ENCODE measurements around the gene CACNG5.

Gene CACNG5

DNA sequence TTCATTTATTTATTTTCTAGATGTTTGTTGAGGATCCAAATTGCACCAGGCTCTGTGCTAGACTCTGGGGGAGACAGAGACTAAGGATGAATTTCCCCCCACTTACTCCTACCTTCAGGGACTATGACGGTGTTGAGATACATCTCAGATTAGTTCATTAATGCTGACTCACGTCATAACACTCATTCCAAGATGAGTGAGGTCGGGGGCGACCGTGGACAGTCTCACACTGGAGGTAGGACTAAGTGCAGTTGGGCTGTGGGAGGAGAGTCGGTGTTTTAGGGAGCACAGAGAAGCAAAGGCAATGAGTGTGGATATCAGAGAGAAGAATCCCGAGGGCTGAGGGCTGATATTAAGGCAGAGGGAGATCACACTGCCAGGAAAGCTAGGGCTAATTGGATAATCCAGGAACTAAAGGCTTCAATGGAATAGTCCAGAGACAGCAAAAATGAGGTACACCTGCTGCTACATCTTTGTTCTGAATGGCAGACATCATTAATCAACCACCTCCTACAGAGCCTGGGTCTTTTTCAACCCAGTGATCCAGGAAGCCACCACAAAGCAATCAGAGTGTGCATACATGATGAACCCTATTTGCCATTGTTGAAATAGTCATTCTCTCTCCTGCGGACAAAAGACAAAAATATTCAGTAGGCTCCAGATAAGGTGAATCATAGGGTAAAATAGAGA, 91.0 kb downstream of the CACNG5 start:
- CTCF ChIA-PET = interaction anchor here (0.7 to 0.9 kb wide), 2 partner anchors 32 to 198 kb away, joined by 4 read pairs; no protein-coding TSS in a partner anchor
- POLR2A ChIA-PET = no interaction called here
- peak; percentile 72 for TF ChIP-seq ZFHX2 (tag by site-specific recombination; conservative IDR thresholded peaks at IDR 0.05)
- TF ChIP-seq ZBTB17 (tag by site-specific recombination; IDR thresholded peaks at IDR 0.05) = peak; percentile 65
- TF ChIP-seq, protein P1, sequence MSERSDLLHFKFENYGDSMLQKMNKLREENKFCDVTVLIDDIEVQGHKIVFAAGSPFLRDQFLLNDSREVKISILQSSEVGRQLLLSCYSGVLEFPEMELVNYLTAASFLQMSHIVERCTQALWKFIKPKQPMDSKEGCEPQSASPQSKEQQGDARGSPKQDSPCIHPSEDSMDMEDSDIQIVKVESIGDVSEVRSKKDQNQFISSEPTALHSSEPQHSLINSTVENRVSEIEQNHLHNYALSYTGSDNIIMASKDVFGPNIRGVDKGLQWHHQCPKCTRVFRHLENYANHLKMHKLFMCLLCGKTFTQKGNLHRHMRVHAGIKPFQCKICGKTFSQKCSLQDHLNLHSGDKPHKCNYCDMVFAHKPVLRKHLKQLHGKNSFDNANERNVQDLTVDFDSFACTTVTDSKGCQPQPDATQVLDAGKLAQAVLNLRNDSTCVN (tag by site-specific recombination; optimal IDR thresholded peaks at IDR 0.05) = no peak
- peak; percentile 67 for TF ChIP-seq EGR2 (tag by site-specific recombination; IDR thresholded peaks at IDR 0.05; ENCODE audit: low read depth)
- TF ChIP-seq HOXC10 (CRISPR knock-in tag; IDR thresholded peaks at IDR 0.05) = no peak

GRCh38 chr17:66928949-66929348, 94.0 kb downstream of the CACNG5 start:
- no peaks in the 10 kb centered on the region for H3K4me1 ChIP-seq (ENCODE audit: control insufficient read depth, insufficient read depth, low read length)
- CTCF ChIA-PET = no interaction called here
- no peaks in the 10 kb centered on the region for H3K9me3 ChIP-seq (ENCODE audit: control insufficient read depth, insufficient read depth, low read depth, low read length)
- H3K4me3 ChIP-seq (ENCODE audit: low read depth, low read length) = no peak overlapping the region
- H3K27ac ChIP-seq (ENCODE audit: extremely low read depth, low read depth, low read length) = no peak overlapping the region
- no peaks in the 10 kb centered on the region for H3K36me3 ChIP-seq (ENCODE audit: control insufficient read depth in 2 of 2, insufficient read depth in 1 of 2, low read length in 2 of 2)
- TF ChIP-seq ZNF692 (tag by site-specific recombination; IDR thresholded peaks at IDR 0.05) (no peak), ZNF623 (tag by site-specific recombination; IDR thresholded peaks at IDR 0.05) (no peak), HOXA7 (CRISPR knock-in tag; IDR thresholded peaks at IDR 0.05; ENCODE audit: borderline replicate concordance) (no peak), KLF8 (tag by site-specific recombination; IDR thresholded peaks at IDR 0.05) (no peak), ZNF580 (tag by site-specific recombination; IDR thresholded peaks at IDR 0.05) (no peak), ZIC2 (tag by site-specific recombination; IDR thresholded peaks at IDR 0.05) (no peak), ZNF654 (tag by site-specific recombination; IDR thresholded peaks at IDR 0.05; ENCODE audit: low read depth) (no peak), ZNF302 (tag by site-specific recombination; IDR thresholded peaks at IDR 0.05; ENCODE audit: low read depth) (no peak), HOXC10 (CRISPR knock-in tag; IDR thresholded peaks at IDR 0.05) (no peak), ZNF354C (tag by site-specific recombination; IDR thresholded peaks at IDR 0.05; ENCODE audit: borderline replicate concordance, low read depth) (no peak), ZNF366 (tag by site-specific recombination; conservative IDR thresholded peaks at IDR 0.05) (no peak), ZNF24 (tag by site-specific recombination; IDR thresholded peaks at IDR 0.05) (no peak)
- TF ChIP-seq, protein P2, sequence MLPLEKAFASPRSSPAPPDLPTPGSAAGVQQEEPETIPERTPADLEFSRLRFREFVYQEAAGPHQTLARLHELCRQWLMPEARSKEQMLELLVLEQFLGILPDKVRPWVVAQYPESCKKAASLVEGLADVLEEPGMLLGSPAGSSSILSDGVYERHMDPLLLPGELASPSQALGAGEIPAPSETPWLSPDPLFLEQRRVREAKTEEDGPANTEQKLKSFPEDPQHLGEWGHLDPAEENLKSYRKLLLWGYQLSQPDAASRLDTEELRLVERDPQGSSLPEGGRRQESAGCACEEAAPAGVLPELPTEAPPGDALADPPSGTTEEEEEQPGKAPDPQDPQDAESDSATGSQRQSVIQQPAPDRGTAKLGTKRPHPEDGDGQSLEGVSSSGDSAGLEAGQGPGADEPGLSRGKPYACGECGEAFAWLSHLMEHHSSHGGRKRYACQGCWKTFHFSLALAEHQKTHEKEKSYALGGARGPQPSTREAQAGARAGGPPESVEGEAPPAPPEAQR (tag by site-specific recombination; IDR thresholded peaks at IDR 0.05) = no peak
- TF ChIP-seq, protein P3, sequence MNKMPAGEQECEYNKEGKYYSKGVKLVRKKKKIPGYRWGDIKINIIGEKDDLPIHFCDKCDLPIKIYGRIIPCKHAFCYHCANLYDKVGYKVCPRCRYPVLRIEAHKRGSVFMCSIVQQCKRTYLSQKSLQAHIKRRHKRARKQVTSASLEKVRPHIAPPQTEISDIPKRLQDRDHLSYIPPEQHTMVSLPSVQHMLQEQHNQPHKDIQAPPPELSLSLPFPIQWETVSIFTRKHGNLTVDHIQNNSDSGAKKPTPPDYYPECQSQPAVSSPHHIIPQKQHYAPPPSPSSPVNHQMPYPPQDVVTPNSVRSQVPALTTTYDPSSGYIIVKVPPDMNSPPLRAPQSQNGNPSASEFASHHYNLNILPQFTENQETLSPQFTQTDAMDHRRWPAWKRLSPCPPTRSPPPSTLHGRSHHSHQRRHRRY (tag by site-specific recombination; IDR thresholded peaks at IDR 0.05) = no peak
- TF ChIP-seq, protein P4, sequence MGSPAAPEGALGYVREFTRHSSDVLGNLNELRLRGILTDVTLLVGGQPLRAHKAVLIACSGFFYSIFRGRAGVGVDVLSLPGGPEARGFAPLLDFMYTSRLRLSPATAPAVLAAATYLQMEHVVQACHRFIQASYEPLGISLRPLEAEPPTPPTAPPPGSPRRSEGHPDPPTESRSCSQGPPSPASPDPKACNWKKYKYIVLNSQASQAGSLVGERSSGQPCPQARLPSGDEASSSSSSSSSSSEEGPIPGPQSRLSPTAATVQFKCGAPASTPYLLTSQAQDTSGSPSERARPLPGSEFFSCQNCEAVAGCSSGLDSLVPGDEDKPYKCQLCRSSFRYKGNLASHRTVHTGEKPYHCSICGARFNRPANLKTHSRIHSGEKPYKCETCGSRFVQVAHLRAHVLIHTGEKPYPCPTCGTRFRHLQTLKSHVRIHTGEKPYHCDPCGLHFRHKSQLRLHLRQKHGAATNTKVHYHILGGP (tag by site-specific recombination; IDR thresholded peaks at IDR 0.05) = no peak
- POLR2A ChIA-PET = no interaction called here

More for the DNA sequence above, 91.0 kb downstream of the CACNG5 start:
- Histone ChIP-seq H3K27ac (ENCODE audit: extremely low read depth, low read depth, low read length) (no peak overlapping the region), H3K9me3 (ENCODE audit: control insufficient read depth, insufficient read depth, low read depth, low read length) (no peaks in the 10 kb centered on the region), H3K4me1 (ENCODE audit: control insufficient read depth, insufficient read depth, low read length) (no peaks in the 10 kb centered on the region), H3K4me3 (ENCODE audit: low read depth, low read length) (no peak overlapping the region), H3K36me3 (ENCODE audit: control insufficient read depth in 2 of 2, insufficient read depth in 1 of 2, low read length in 2 of 2) (no peaks in the 10 kb centered on the region)
